ENCODE measurements around the gene EFNA2.
"Not testable (repeated sequence)": the region's sequence is repeated elsewhere in the genome, so short reads cannot be mapped to it uniquely, and the experiment has no call there.

EFNA2 gene

DNA sequence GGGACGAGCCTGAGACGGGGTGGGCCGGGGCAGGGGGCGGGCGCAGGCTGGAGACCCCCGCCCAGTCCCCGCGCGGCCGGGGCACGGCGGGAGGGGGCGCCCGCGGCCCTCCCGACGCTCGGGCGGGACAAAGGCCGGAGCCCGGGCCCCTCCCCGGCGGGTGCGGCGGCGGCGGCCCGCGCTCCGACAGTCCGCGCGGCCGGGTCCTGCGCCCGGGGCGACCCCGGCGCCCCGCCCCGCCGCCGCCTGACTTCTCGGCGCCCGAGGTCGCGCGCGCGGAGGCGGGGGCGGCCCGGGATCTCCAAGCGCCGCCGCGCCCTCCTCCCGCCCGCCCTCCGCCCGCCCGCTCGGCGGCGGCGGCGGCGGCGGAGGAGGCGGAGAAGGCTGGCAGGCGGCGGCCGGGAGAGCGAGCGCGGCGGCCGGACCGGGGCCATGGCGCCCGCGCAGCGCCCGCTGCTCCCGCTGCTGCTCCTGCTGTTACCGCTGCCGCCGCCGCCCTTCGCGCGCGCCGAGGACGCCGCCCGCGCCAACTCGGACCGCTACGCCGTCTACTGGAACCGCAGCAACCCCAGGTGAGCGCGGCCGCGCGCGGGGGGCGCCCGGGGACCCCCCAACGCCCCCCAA is at the start of gene EFNA2:
Gene EFNA2, plus strand, starts transcription at position 137 of the 624 bp plus-strand sequence. Its CDS starts 296 bp downstream, at position 433.
- DNase-seq (ENCODE audit: low spot score), result peak; percentile 84

DNA sequence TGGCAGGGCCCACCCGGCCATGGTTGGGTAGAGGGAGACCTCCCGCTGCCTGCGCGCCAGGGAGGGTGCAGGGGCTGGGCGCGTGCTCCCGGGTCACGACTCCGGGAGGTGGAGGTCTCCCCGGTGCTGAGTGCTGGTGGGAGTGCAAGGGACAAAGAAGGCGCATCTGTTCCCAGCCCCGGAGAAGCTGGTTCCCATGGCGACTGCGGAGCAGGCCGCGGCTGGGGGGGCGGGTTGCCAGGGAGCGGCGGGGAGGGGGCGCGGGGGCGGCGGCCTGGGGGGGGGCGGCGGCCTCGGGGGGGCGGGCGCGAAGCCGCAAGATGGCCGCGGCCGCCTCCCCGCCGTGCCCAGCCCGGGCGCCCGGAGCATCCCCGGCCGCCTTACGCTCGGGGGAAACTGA is 49.1 kb upstream of the EFNA2 start:
- DNase-seq (ENCODE audit: low spot score), result no peak

DNA sequence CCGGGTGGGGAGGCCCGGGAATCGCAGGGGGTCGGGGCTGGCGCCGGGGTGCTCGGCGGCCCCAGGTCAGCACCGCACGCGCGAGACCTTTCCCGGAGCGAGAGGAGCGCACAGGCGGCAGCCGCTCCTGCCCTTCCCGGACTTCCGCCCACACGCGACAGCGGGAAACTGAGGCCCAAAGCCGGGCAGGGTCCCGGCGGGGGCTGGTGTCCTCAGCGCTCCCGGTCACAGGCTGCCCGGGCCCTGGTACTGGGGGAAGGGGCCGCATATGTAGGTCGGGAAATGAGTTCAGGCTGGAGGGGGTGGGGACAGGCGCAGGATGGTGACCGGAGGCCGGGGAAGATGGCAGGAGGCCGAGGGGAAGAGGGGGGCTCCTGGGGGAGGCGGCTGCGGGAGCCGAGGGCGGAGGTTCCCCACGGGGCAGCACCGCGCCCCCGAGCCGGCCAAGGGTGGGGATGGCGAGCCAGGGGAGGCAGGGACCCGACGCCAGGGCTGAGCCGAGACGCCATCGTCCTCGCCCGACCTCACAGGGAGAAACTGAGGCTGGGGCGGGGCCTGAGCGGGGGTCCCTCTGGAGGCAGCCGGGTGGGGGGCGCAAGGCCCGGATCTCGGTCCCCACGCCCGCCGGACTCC is 48.5 kb upstream of the EFNA2 start:
- DNase-seq (ENCODE audit: low spot score), result no peak

DNA sequence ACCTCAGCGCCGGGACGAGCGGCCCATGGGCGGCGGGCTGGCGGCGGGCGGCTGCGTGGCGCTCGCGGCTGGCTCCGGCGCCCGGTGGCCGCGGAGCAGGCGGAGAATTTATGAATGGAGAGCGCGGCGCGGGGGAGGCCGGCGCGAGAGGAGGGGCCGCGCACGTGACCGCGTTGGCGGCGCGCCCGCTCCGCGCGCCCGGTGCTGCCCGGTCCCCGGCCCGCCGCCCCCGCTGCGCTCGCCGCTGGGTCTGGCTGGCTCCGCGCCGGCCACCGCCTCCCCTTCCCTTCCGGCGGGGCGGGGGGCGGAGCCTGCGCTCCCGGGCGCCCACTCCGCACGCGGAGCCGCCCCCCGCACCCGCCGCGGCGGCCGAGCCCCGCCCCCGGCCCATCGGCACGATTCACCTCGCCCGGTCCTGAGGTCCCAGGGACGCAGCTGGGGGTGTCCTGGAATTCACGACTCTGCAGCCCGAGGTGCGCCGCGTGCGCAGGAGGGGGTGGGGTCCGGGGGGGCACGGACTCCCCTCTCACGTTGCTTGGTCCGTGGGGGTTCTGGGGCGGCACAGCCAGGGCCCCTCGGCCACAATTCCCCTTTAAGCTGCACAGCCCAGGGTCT is 47.8 kb upstream of the EFNA2 start, which contains the start of gene CBARP:
Gene CBARP, minus strand, starts transcription at position 252 of the 615 bp plus-strand sequence. CDS start 1,905 bp downstream, outside the sequence.
- peak; percentile 91 for DNase-seq (ENCODE audit: low spot score)

DNA sequence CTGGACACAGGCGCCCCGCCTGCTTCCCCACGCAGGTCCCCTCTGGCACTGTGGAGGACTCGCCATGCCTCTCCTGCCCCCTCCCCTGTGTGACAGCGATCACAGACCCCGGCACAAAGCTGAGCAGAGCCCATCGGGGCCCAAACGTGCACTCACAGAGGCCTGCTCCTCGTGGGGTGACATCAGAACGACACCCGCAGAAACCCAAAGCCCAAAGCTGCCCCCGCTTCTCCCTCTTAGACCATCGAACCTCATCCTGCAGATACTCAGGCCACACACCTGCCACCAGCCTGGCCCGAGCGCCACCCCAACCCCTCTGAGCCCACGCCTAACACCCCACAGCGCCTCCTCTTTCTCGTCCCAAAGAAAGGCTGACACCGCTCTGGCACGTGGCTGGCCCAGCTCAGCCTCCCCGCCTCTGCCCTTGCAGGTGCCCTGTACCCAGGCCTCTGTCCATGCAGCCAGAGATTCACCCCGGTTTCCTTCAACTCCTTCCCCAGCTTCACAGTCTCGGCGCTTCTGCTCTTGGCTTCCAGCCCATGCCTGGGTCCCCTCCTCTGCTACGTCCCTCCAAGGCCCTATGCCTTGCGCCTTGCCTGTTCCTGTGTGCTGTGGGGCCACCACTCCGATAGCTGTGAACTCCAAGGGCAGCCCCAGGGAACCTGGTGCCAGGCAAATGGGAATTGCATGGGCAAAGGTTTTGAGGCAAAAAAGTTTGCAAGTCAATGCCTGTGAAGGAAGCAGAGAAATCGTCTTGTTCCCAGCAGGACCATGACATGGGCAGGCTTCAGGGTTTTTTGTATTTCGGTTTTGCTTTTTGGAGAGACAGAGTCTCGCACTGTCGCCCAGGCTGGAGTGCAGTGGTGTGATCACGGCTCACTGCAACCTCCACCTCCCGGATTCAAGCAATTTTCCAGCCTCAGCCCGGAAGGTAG is 47.0 kb upstream of the EFNA2 start:
- no peak for DNase-seq (ENCODE audit: low spot score)

DNA sequence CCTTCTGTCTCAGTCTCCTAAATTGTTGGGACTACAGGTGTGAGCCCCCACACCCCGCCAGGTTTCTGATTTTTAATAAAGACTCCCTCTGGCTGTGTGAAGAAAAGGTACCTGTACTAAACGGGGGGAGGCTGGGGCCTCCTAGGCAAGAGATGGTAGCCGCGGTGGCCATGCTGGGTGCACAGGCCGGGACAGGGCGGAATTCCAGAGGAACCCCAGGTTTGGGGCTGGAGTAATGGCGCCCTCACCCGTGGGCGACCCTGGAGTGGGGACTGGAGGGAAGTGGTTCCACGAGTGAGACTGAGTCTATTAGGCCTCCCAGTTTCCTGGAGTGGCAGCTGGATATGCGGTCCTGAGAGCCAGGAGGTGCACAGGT is 46.3 kb upstream of the EFNA2 start:
- DNase-seq (ENCODE audit: low spot score), result no peak

DNA sequence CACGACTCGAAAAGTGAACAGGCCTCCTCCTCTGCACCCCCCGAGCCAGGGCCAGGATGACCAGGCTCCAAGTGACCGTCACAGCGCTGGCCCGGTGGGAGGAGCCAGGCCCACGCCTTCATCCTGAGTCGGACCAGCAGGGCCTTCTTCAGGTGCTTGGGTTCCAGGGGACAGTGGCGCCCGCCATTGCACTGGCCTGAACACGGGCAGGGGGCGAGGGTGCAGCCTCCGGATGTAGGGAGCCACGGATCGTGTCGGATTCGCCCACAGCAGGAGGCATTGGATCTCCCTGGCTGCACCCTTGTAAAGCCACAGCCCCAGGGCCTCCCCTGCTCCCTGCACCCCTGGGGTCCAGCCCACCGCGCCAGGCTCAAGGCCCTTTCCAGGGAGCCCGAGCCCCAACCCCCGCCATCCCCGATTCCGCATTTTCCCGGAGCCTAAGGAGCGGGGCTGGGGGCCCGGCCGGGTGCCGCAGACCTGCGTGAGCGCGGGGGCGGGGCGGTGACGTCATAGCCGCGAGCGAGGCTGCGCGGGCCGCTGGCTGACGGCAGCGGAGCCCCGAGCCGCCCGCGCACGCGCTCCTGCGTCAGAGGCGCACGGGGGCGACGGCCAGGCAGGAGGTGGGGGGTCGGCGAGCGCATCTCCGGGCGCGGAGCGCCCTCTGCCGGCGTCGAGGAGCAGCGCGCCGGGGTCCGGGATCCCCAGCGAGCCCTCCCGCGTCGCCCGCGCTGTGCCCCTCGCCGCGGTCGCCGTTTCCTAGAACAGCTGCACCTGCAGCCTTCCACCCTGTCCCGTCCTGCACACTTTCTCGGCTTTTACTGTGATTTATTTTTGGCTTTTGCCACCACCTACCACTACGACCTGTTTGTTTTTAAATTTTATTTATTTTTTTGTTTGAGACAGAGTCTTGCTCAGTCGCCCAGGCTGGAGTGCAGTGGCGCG is 45.6 kb upstream of the EFNA2 start:
- DNase-seq (ENCODE audit: low spot score), result peak; percentile 99

DNA sequence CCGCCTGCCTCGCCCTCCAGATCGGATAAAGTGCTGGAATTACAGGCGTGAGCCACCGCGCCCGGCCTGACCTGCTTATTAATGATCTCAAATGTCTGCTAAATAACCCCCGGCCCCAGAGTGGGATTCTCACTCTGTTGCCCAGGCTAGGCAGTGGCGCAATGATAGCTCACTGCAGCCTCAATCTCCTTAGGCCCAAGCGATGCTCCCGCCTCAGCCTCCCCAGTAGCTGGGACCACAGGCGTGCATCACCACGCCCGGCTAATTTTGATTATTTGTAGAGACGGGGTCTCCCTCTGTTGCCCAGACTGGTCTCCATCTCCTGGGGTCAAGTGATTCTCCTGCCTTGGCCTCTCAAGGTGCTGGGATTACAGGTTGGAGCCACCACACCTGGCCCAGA is 44.7 kb upstream of the EFNA2 start:
- DNase-seq (ENCODE audit: low spot score), result no peak

DNA sequence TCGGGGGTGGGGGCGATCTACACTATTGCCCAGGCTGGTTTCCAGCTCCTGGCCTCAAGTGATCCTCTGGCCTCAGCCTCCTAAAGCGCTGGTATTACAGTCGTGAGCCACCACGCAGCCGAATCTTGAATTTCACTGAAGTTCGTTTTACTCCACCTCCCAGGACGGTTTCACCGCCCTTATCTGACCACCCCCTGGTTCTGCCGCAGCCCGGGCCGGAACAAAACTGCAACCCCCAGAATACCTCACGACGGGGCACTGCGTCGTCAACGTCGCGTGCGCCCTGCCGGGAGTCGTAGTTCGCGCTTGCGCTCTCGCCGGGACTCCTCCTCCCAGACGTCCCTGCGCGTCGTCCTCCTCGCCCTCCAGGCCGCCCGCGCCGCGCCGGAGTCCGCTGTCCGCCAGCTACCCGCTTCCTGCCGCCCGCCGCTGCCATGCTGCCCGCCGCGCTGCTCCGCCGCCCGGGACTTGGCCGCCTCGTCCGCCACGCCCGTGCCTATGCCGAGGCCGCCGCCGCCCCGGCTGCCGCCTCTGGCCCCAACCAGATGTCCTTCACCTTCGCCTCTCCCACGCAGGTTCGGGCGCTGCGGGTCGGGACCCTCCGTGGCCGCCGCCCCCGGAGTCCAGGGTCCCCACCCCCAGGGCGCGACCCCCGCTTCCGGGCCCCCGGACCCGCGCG is 44.1 kb upstream of the EFNA2 start, which contains the start of gene ATP5F1D:
Gene ATP5F1D, plus strand, starts transcription at position 335 of the 679 bp plus-strand sequence. Its CDS starts 100 bp downstream, at position 435.
- peak; percentile 99 for DNase-seq (ENCODE audit: low spot score)

DNA sequence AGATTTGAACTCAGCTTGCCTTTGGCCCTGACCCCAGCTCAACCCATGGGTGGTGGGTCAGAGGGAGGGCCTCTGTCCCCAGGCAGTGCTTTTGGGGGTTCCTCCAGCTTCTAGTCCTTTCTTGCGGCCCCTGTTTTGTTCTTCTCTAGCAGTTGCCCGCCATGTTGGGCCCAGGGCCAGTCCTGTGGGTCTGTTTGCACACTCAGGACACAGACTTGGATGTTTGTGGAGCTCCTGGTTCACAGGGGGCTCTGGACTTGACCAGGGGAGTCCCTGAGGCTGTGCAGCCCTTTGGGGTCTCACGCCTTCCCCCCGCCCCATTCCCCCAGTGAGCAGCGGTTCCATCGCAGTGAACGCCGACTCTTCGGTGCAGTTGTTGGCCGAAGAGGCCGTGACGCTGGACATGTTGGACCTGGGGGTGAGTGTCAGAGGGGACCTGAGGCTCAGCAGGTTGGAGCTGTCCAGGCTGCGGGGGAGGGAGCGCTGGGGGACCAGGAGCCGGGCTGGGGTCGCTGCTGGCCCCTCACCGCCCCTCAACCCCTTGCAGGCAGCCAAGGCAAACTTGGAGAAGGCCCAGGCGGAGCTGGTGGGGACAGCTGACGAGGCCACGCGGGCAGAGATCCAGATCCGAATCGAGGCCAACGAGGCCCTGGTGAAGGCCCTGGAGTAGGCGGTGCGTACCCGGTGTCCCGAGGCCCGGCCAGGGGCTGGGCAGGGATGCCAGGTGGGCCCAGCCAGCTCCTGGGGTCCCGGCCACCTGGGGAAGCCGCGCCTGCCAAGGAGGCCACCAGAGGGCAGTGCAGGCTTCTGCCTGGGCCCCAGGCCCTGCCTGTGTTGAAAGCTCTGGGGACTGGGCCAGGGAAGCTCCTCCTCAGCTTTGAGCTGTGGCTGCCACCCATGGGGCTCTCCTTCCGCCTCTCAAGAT is 41.6 kb upstream of the EFNA2 start:
- DNase-seq (ENCODE audit: low spot score), result peak; percentile 99

DNA sequence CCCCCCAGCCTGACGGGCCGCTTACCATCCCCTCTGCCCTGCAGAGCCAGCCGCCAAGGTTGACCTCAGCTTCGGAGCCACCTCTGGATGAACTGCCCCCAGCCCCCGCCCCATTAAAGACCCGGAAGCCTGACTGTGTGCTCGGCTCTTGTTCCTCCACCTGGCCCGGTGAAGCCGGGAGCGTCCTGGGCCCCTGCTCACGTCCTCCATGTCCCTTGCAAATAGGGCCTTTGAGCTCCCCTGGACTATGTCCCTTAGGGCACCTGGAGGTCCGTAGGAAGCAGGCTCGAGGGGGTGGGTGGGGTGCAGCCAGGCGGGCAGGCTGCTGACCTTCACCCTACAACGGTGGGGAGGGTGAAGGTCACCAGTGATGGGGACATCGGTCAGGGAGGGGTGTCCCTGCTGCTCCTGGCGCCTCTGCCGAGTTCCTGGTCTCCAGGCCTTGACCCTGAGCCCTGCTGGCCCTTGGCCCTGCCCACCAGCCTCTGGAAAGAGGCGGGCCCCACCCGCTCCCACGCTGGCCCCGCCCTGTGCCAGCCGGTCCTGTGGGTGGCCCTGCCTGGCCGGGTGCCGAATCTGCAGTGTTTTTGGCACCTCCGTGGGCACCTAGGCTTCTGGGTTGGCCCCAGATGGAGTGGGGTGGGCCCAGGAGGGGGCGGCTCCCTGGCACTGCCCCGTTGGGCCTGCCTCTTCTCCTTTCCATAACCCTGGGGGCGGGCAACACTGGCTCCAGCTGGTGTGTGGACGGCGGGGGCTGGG is 40.8 kb upstream of the EFNA2 start:
- peak; percentile 86 for DNase-seq (ENCODE audit: low spot score)

DNA sequence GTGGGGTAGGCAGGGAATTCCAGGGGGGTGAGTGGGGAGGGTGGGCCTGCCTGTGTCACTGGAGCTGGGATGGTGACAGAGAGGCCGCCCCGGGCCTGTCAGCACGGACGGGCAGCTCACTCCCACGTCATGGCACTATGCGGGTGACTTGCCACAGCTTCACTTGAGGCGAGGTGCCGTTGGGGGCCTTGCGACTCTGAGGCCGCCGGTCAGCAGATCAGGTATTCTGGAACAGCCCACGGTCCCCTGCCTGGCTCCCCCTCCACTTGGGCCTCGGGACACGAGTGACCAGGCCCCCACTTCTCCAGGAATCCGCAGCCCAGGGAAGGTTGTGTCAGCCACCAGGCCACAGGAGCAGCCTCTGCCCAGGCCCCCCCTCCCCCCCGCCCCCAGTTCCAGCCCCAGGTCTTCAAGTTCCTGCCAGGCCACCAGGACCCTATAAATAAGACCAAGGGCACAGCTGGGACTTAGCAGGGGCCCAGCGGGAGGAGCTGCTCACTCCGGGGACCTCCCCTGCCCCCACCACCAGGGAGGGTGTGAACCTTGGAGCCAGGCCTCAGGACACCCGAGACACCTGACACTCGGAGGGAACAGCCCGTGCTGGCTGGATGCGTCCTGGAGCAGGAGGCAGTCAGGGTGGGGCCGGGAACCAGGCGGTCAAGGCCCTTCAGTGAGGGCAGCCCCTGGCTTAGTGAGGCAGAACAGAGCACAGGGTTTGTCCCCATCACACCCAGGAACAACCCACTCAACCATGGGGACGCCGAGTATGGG is 40.0 kb upstream of the EFNA2 start:
- DNase-seq (ENCODE audit: low spot score), result no peak

DNA sequence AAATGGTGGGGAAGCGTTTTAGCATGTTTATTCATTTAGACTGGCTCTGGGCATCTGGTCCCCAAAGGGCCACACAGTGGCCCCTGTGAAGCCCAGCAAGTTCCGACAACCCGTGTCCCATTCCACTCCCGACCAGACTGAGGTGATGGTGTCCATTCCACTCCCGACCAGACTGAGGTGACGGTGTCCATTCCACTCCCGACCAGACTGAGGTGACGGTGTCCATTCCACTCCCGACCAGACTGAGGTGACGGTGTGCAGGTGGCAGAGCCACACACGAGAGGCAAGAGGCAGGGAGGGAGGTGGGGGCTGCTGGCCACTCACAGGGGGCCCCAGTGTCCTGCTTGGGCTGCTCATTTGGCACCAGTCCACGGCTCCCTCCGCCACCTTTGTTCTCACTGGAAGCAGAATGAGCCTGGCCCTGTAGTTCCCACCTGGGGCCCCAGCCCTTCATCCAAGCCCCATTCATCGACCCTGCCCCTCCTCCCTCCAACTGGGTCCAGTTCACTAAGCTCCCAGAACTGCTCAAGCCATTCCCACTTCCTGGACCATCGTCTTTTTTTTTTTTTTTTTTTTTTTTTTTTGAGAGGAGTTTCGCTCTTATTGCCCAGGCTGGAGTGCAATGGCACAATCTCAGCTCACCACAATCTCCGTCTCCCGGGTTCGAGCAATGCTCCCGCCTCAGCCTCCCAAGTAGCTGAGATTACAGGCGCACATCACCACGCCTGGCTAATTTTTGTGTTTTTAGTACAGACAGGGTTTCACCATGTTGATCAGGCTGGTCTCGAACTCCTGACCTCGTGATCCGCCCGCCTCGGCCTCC is 39.2 kb upstream of the EFNA2 start:
- not testable (repeated sequence) for DNase-seq (ENCODE audit: low spot score)

DNA sequence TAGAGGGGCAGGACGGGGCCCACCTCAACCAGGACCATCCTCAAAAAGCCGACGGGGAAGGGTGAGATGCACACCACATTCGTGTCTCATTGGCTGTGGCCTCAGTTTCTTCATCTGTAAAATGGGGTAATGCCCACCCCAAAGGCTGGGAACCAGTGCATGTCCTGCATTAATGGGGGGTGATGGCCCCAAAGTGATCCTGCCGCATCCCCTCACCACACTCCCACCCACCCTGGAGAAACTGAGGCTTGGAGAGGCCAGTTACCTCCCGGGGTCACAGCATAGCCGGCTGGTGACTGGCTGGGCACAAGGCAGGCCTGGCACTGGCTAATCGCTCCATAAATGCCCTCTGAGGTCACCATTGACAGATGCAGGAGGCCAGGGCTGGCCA is 37.9 kb upstream of the EFNA2 start:
- no peak for DNase-seq (ENCODE audit: low spot score)

DNA sequence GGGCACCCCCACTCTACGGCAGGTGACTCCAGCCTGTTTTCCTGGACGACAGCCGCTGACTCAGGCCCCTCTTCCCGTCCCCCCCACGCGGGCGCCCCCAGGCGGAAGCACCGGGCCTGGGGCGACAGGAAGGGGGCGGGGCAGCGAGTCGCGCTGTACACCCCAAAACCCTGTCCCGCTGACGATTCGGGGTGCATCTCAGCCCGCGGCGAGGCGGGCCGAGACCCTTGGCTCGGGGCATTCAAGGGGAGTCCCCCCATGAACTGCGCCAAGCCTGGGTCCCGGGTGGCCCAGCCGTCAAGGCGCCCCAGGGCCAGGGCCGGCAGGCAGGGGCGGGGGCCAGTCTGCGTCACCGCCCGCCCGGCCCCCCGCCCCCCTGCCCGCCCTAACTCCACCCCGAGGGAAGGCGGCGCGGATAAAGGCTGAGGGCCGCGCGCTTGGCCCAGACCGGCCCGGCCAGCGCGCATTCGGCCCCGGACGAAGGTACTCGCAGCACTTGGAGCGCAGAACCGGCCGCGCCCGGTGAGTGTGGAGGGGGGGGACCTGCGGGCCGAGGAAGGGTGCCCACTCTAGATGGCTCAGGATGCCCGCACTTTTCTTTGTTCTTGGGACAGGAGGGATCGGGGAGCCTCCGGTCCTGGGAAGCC is 37.4 kb upstream of the EFNA2 start, which contains the start of gene MIDN:
Gene MIDN, plus strand, starts transcription at position 445 of the 647 bp plus-strand sequence. CDS start 1,714 bp downstream, outside the sequence.
- DNase-seq (ENCODE audit: low spot score), result peak; percentile 92

DNA sequence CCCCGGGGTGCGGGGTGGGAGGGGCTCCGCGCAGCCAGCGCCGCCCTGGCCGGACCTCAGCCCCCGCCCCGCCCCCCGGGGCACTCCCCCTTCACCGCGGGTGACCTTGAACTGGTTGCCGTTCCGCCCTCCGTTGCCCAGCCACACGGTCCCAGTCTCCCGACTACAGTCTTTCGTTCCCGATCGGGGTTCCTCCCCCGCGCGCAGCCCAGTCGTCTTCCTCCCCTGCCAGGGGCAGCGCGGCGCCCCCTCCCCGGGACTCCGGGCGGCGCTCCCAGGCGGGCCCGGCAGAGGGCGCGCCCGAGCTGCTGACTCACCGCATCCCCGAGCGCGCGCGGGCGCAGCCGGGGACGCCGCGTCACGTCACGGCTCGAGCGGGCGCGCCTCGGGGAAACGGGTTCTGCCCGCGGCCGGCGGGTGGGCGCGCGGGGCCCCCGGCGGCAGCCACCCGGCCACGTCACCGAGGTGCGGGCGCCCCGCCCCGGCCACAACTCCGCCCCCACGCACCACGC is 36.8 kb upstream of the EFNA2 start:
- peak; percentile 80 for DNase-seq (ENCODE audit: low spot score)
